ENCODE data around the gene AKNAD1.

Gene AKNAD1

GRCh38 chr1:108856994-108857393, at the start of gene AKNAD1:
TSS of gene AKNAD1 (minus strand) at chr1:108857094. CDS start at chr1:108852664, 4,430 bp downstream.
- Histone ChIP-seq H3K27ac (no peak within 1 kb of the TSS), H3K27me3 (ENCODE audit: insufficient read depth, low read depth, severe bottlenecking) (no peaks in the 10 kb centered on the region)

GRCh38 chr1:108901106-108901505, 44.2 kb upstream of the AKNAD1 start:
- H3K36me3 ChIP-seq, result peaks cover 19% of the 10 kb centered on the region
- H3K4me3 ChIP-seq (ENCODE audit: low read depth, low read length), result no peak overlapping the region
- no peaks in the 10 kb centered on the region for H3K27me3 ChIP-seq (ENCODE audit: insufficient read depth, low read depth, severe bottlenecking)
- no peaks in the 10 kb centered on the region for H3K9me3 ChIP-seq (ENCODE audit: severe bottlenecking)
- no peak for TF ChIP-seq CTCF (IDR thresholded peaks at IDR 0.05; ENCODE audit: low read depth, low read length)
- H3K27ac ChIP-seq, result no peak overlapping the region
- DNase-seq, result no peak

More at GRCh38 chr1:108856994-108857393, at the start of gene AKNAD1:
- H3K36me3 ChIP-seq, result no peaks in the 10 kb centered on the region
- DNase-seq, result no peak
- no peak for TF ChIP-seq CTCF (IDR thresholded peaks at IDR 0.05; ENCODE audit: low read depth, low read length)
- H3K9me3 ChIP-seq (ENCODE audit: severe bottlenecking), result no peaks in the 10 kb centered on the region
- no peak within 1 kb of the TSS for H3K4me3 ChIP-seq (ENCODE audit: low read depth, low read length)

GRCh38 chr1:108897865-108898720, 41.2 kb upstream of the AKNAD1 start:
- peak; percentile 31 for DNase-seq
- H3K9me3 ChIP-seq (ENCODE audit: severe bottlenecking), result no peaks in the 10 kb centered on the region
- no peak overlapping the region for H3K27ac ChIP-seq
- H3K27me3 ChIP-seq (ENCODE audit: insufficient read depth, low read depth, severe bottlenecking), result no peaks in the 10 kb centered on the region
- H3K4me3 ChIP-seq (ENCODE audit: low read depth, low read length), result no peak overlapping the region
- peaks cover 3% of the 10 kb centered on the region; the same call in 1 of the 2 replicates for H3K36me3 ChIP-seq
- peak; percentile 35; the same call in 1 of the 2 replicates for TF ChIP-seq CTCF (IDR thresholded peaks at IDR 0.05; ENCODE audit: low read depth, low read length)

GRCh38 chr1:108896146-108897145, 39.6 kb upstream of the AKNAD1 start:
- no peak for TF ChIP-seq CTCF (IDR thresholded peaks at IDR 0.05; ENCODE audit: low read depth, low read length)
- Histone ChIP-seq H3K9me3 (ENCODE audit: severe bottlenecking) (no peaks in the 10 kb centered on the region), H3K36me3 (no peaks in the 10 kb centered on the region; the same call in 1 of the 2 replicates), H3K27me3 (ENCODE audit: insufficient read depth, low read depth, severe bottlenecking) (no peaks in the 10 kb centered on the region), H3K4me3 (ENCODE audit: low read depth, low read length) (no peak overlapping the region), H3K27ac (no peak overlapping the region)
- no peak for DNase-seq

- no peak for DNase-seq
- TF ChIP-seq CTCF (IDR thresholded peaks at IDR 0.05; ENCODE audit: low read depth, low read length), result no peak
- Histone ChIP-seq H3K4me3 (ENCODE audit: low read depth, low read length) (no peak overlapping the region), H3K27ac (no peak overlapping the region), H3K27me3 (ENCODE audit: insufficient read depth, low read depth, severe bottlenecking) (no peaks in the 10 kb centered on the region), H3K9me3 (ENCODE audit: severe bottlenecking) (no peaks in the 10 kb centered on the region), H3K36me3 (no peaks in the 10 kb centered on the region)
Observed at GRCh38 chr1:108893141-108893530, 36.2 kb upstream of the AKNAD1 start.

All from WERI-Rb-1 (cell line).